RPMI8226 (cell line): Measurements from ENCODE around the gene TMED6.

Source experiments
- DNase-seq: peaks from one replicate; pipeline ENCODE4 v3.0.0-alpha.2; 2015

TMED6 gene

DNA sequence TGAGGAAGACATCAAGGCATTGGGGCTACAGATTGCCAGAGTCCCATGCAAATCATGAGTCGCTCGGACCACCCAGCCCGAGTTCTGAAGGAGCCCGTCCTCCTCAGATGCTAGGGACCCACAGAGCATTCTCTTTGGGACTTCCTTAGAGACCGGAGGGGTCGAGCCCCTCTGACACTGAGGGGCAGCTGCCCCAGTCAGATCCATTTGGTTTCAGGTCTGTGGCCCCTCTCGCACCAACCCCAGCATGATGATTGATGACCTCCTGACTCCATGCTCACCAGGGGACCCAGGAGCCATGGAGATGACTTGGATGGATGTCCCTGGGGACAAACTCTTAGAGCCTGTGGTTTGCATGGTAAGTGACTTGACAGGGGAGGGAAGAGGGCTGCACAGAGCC is 29.2 kb downstream of the TMED6 start:
- DNase-seq = no peak

DNA sequence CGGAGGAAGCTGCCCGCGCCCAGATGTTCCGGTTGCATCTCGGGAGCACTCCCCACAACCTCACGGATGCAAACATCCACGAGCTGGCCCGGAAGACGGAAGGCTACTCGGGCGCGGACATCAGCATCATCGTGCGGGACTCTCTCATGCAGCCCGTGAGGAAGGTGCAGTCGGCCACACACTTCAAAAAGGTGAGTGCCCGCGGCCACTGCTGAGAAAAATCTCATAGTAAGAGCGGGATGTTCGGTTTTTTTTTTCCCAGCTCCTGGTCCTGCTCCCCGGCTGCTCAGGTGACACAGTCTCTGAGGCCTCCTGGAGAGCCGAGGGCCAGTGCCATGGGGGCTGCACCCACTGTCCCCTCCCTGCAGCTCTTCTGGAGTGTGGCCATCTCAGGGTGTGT is 30.5 kb downstream of the TMED6 start:
- DNase-seq = no peak

DNA sequence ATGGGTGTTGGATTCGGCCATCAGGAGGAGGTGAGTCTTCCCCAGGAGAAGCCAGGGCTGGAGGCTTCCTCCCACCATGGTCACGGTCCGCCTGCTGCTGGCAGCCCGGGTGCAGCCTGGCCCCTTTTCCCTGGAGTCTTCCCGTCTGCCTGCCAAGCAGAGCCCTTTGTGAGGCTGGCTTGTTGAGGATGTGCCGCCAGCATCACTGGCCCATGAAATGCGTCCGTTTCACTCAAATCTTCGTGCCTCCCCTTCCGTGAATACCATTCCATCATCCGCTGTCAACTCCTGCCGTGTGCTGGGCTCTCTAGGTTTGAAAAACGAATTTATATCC is 30.9 kb downstream of the TMED6 start:
- DNase-seq = no peak

DNA sequence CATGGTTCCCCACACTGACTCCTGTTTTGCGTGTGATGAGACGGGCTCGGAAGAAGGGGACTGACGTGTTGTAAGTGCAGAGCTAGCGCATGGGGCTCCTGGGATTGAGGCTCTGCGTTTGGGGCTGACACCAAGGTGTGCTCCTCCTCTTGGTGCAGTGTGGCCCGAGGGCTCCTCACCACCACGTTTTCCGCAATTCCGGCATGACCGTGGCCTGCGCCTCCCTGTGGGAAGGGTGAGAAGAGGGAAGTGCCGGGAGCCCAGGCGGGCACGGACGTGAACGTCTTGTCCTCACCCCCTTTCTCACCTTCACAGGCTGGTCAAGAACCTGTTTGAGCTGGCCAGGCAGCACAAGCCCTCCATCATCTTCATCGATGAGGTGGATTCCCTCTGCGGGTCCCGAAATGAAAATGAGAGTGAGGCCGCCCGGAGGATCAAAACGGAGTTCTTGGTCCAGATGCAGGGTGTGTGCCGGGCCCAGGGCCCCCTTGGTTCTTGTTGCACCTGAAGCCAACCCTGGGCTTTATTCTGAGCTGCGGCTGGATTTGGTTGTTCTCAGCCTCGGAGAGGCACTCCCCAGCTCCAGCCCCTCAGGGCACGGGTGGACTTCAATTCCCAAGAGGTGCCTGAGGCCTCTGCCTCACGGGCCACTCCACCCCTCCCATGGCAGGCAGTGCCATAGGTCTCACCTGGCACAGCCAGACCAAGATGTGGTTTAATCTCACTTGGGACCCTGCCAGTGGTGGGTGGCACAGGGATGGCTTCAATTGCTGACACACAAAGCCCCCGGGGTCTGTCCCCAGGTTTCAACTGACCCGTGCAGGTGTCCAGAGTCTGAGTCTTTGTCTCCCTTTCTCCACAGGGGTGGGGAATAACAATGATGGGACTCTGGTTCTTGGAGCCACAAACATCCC is 31.5 kb downstream of the TMED6 start:
- DNase-seq = no peak

DNA sequence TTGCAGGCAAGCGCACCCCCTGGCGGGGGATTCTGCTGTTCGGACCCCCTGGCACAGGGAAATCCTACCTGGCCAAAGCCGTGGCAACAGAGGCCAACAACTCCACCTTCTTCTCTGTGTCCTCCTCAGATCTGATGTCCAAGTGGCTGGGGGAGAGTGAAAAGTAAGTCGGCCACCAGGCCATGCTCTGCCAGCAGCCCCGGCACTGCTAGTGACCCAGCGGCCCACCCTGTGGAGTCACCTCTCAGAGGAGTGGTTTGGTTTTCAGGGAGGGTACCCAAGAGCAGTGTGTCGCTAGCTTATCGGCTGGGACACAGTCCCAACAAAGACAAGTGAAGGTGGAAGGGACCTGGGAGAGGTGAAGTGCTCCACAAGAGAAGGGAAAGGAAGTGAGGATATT is 32.2 kb downstream of the TMED6 start:
- no peak for DNase-seq

DNA sequence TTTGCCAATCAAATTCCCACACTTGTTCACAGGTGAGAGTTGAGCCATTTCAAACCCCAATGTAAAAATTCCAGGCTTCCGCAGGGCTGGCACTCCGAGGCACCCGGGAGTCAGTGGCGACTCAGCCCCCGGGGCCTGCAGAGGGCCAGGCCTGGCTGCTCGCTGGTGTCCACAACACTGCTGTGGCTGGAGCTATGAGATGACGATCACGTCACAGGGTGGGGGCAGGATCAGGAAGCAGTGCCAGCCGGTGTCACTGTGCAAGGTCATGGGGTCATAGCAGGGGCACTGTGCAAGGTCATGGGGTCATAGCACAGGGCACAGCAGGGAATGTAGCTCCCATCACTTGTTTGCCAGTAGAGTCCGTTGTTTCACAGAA is 32.7 kb downstream of the TMED6 start:
- DNase-seq = no peak

DNA sequence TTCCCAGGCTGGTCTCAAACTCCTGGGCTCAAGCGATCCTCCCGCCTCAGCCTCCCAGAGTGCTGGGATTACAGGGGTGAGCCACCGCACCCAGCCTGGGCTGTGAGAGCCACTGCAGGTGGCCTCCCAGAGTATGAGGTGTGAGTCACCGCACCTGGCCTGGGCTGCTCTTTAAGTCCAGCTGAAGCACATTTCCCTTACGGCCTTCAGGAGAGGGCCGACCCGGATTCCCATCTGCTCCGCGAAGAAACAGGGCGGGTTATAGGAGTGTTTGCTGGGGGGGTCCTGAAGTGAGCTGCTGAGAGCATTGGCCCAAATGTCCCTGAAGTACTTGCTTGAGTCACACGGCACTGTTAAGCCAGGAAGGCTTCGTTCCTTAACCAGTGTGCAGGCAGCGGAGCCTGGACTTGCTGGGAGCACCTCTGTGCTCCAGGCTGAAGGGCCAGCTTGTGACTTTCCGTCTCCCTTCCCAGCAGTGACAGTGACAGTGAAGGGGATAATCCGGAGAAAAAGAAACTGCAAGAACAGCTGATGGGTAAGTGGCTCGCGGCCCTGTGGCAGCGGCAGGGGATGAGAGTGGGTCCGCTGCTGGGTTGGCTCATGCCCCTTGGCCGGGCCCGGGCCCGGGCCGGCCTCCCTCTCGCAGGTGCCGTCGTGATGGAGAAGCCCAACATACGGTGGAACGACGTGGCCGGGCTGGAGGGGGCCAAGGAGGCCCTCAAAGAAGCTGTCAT is 33.2 kb downstream of the TMED6 start:
- no peak for DNase-seq

DNA sequence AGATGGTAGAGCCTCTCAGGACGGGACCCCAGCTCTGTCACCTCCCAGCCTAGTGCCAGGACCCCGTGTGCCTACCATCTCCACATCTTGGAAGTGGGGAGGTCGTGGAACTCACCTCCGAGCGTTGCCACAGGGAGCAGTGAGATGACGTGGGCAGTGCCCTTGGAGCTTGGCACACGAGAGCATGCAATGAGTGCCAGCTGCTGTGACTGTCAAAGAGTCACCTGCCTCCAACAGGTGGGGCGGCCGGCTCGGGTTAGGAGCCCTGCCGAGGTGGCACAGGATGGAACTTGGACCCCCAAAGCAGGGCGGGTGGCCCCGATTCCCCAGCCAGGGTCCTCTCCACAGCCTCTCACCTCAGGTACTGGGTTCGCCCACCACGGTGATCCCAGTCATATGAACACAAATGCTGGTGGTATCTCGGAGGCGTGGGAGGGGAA is 35.0 kb downstream of the TMED6 start:
- DNase-seq = no peak

DNA sequence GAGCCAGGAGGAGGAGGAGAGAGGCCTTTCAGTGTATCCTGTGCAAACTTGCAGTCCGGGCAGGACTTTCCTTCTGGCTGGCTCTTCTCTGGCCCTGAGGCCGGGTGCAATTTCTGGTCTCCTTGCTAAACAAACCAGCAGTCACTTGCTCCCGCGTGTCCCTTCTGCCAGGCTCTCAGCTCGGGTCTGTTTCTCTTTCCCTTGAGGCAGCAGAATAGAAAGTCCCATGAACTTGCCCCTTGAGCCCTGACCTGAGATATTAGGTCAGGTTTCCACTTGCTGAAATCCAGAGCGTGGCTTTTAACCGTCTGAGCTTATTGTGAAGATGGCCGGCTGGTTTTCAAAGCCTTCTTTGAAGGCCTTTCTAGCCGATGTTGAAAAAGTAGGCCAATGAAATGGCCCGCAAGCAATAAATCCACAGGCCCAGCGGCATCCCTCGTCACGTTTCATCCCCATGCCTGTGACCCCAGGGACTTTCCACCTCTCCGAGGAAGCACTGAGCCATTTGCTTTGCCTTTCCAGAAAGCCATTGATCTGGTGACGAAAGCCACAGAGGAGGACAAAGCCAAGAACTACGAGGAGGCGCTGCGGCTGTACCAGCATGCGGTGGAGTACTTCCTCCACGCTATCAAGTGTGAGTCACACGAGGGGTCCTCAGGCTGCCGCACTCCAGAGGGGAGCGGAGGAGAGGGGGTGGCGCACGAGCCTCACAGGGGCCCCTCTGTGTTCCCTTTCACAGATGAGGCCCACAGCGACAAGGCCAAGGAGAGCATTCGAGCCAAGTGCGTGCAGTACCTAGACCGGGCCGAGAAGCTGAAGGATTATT is 35.9 kb downstream of the TMED6 start:
- DNase-seq = no peak

DNA sequence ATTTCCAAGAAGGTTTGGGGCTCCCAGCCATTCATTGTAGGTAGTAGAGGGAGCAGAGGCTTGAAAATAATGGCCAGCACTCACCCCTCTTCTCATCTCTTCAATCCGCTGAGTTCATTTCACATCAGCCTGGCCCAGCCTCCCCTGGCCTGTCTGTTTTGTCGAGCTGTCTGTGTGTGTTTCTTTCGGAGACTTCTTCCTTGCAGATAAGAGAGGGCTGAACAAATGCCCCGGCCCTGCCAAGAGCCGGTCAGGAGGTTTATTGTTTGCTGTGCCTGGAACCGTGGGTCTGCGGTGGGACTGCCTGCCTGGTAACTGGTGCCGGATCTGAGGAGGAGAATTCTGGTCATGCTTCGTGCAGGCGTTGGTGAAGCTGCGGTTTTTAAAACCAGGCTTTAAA is 37.1 kb downstream of the TMED6 start:
- no peak for DNase-seq

DNA sequence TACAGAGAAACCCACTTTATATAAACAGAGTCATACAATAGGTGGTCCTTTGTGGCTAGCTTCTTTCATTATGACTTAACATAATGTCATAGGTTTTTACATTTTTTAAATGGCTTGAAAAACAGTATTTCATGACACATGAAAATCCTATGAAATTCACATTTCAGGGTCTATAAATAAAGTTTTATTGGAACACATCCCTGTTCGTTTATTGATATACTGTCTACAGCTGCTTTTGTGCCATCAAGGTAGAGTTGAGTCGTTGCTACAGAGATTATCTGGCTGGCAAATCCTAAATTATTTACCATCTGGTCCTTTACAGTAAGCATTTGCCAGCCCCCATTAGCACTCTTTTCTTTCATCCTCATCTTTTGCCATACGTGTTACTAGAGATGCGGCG is 38.1 kb downstream of the TMED6 start:
- no peak for DNase-seq

DNA sequence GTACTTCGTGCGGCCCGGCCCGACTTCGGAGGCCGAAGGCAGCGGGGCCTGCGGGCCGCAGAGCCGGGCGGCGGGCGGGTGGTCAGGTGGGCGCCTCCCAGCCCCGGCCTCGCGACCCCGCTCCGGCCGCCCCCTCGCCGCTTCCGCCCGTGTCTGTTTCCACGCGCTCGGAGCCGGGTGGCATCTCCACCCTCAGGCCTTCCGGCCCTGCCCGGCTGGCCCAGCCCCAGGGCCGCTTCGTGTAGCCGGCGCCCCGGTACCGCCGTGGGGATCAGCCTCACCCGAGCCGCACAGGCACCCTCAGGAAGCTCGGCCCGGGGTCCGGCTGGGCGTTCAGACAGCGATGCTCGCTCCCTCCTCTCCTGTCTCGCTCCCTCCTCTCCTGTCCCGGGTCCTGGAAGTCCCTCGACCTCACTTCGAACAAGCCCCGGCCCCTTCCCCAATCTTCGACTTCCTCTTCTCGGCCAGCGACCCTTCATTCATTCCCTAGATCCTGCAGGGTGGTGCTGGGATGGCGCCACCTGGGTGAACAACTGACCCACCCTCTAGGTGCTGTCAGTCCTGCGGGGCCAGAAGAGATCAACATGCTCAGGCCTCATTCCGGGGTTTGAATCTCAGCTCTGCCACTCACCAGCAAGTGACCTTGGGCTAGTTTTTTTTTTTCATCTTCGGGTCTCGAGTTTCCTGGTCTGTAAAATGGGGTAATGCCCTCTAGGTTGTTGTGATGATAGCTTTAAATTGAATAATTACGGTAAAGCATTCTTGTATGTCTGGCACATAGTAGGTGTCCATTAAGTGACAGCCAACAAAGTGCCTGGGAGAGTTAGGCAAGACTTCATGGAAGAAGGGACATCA is 39.8 kb downstream of the TMED6 start:
- DNase-seq = peak; percentile 67

DNA sequence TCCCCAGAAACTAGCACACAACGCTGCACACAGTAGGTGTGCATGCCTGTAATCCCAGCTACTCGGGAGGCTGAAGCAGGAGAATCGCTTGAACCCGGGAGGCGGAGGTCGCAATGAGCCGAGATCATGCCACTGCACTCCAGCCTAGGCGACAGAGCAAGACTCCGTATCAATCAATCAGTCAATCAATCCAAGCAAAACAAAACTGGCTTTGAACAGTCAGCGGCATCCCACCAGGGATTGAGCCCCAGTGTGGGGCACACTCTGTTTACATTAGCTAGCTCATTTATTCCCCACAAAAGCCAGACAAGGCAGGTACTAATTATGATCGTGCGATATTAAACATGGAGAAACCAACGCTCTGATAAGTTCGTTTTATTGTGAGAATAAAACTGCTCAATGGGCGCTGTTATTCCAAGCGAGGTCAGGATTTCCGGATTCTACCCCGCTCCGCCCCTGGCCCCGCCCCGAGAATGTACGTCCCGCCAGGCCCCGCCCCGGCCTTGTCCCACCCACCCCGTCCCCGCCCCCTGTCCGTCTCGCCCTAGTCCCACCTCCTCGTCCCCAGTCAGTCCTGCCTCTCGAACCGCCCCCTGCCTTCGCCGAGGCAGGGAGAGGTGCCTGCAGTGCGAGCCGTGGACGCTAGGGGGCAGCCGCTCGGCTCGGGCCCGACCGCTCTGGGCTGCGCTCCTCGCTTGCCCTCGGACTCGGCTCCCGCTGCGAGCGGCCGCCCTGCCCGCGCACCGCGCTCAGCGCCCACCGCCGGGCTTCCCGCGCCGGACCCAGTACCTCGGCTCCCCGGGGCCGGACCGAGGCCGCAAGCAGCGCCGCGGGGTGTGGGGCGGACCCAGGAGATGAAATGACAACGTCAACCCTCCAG is 40.7 kb downstream of the TMED6 start, which contains the start of gene VPS4A:
Gene VPS4A, plus strand, starts transcription at position 698 of the 880 bp plus-strand sequence. Its CDS starts 162 bp downstream, at position 860.
- peak; percentile 98 for DNase-seq

DNA sequence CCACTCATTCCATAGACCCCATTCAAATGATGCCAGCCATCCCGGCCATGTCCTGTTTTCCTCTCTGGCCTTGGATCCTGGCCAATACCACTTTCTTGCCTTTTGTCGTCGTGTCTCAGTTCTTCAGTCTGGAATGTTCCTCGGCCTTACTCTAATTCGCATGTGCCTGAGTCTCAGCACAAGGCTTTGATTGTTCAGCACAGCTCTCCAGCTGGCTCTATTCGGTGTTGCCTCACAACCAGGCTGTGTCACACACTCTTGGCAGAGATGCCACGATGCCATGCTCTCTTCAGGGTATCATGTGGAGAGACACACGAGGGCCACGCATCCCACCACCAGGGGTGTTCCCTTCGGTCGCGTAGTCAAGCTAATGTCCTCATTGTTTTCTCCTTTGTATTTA is 42.3 kb downstream of the TMED6 start:
- no peak for DNase-seq

DNA sequence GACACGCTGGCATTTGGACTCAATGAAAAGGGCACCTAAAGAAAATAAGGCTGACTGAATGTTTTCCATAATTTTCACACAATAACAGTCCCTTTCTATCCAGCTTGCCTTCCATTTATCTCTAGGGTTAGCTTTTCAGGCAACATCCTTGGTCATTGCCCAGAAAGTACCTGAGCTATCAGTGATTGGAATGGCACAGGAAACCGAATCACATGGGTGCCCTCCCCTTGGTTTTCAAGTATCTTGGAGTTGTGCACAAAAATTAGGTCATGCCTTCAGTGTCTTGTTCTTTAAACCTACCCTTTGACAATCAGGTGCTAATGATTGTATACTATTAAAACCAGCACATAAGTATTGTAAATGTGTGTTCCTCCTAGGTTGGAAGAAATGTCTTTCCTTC is 43.7 kb downstream of the TMED6 start:
- DNase-seq = no peak

DNA sequence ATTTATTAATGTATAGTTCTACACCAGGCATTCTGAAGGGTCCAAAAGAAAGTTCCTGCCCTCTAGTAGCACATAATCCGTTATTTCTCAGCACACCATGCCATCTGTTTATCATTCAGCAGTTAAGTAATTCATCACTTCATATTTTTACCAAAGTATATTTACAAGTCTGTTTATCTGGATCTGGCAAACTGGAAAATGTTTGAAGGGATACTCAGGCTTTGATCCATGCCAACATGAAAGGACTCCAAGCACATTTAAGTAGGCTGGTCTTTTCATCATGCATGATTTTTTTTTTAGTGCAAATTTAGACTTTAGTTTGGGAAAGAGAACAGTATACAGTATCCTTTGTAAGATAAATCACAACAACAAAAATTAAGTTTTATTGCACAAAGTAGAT is 44.5 kb downstream of the TMED6 start:
- DNase-seq = no peak

DNA sequence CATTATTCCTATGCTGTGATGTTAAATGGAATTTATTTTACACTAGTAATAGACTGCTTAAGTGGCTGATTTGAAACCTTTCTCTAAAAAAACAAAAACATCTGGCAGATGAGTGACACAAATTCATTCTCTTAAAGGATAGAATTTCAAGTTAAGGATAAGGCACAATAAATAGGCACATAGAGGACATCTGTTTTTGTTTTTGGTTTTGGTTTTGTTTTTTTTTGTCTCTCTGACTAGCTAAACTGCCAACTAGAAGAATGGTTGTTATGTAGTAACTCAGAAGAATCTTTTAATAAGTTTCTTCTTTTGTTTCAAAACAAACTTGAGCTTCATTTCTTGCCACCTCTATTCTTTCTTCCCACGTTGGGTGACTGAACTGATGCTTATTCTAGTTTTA is 45.6 kb downstream of the TMED6 start:
- DNase-seq = no peak

DNA sequence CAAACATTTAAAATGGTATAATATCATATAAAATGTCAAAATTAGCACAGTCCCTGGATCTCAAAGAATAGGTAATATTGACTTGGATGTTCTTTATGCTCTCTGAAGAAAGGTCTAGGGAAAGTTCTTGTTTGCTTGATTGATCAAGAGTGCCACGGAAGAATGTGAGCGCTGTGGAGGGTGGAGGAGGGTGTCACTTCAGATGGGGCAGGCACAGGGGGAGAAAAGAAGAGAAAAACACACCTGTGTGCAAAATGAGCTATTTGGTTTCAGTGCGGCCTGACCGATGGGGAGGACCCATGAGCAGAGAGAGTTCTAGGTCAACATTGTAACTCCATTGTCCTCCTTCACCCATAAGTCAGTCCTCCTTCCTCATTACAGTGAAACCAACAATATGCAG is 49.3 kb downstream of the TMED6 start:
- no peak for DNase-seq

DNA sequence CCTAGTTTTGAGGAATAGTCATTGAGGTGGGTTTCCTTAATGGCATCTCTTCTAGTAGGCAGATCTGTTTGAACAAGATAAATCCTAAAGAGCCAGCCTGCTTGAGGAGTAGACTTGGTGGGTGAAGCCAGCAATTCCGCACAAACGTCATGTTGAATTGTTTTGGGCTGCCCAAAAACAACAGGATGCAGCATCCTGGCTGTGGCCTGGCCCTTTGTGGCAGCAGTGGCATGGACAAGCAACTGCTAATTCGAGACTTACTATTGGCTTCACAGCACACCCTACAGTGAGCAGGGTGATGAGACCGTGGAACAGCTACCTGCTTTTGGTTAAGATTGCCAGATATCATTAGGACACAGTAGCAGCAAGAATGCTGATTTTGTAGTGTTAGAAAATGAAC is 49.7 kb downstream of the TMED6 start:
- DNase-seq = no peak

DNA sequence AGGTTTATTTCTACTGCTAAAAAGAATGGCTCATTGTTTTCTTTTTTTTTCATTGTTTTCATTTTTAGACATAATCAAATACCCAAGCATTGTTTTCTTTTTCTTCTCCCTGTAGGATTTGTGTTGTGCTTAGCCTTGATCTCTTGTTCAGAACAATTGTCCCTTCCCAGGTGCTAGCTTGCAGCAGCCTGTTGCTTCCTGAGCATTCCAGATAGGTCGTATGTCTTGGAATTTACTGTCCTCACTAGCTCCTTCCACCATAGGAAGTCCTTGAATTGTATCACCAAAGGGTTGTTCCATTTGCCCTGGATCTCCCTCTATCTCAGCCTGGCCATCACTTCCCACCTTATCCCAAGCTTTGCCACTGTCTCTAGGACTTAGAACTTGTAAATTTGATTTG is 50.4 kb downstream of the TMED6 start:
- no peak for DNase-seq

DNA sequence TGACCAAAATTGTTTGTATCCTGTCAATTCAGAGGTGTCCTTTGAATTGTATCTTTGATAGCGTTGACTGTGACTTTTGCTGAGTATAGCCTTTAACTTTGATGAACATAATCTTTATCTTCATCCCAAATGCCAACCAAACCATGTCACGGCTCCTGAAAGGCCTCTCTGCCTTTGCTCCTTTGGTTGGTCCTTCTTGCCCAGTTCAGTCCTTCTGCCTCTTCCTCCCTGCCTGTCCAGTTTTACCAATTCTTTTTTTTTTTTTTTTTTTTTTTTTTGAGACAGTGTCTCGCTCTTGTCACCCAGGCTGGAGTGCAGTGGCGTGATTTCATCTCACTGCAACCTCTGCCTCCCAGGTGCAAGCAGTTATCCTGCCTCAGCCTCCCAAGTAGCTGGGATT is 53.3 kb downstream of the TMED6 start:
- no peak for DNase-seq
